GM12875 (cell line): Measurements from ENCODE around the gene NUP93.

Experiments used
- H3K4me3 ChIP-seq: one replicate; pipeline ENCODE4 v1.5.1; 2011; ENCODE audit warnings: low read depth, low read length, control low read depth
- CTCF ChIP-seq: IDR thresholded peaks from 2 replicates; pipeline ENCODE4 v1.5.1; 2011; ENCODE audit warnings: low read depth, mild to moderate bottlenecking, control low read depth, inconsistent platforms, low read length, moderate library complexity, borderline replicate concordance; ENCODE audit not compliant: insufficient read depth

Gene NUP93

DNA sequence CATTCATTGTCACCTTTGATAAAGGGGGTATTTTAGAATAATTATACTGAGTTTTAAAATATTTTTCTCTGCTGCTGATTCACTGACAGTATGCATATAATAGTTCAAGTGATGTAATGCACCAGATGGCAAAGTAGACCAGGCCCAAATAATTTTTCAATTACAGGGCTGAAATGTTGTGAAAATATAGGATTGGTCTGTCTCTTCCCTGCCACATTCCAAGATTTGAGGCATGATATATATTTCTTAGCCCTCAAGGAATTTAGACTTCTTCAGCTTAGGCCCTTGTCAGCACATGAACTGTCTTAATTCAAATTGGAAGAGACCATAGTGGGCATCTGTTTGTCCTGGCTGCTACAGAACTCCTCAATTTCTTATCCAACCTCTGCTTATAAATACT, 95.9 kb downstream of the NUP93 start:
- no peak for TF ChIP-seq CTCF
- H3K4me3 ChIP-seq = no peak overlapping the region

GRCh38 chr16:56828647-56829046, 98.7 kb downstream of the NUP93 start:
- no peak for TF ChIP-seq CTCF
- no peak overlapping the region for H3K4me3 ChIP-seq

GRCh38 chr16:56830669-56831068, 100.7 kb downstream of the NUP93 start:
- H3K4me3 ChIP-seq = no peak overlapping the region
- TF ChIP-seq CTCF = no peak

DNA sequence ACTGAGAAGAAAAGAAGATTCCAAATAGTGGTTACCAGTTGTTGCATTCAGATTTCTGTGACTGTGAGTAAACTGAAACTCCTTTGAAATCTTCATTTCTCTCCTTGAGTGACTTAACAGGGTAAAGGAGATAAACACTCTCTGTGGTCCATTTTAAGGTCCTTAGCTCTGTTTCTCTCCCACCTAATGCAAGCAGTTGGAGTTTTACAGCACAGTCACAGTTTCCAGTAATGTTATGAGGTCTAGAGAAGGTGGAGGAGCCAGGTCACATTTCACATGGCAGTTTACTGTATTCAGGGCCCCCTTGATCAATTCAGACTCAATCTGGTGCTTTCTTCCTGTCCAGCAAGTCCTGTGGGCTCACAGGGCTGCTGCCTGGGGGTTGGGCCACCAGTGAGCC, 102.8 kb downstream of the NUP93 start:
- no peak overlapping the region for H3K4me3 ChIP-seq
- TF ChIP-seq CTCF = no peak

DNA sequence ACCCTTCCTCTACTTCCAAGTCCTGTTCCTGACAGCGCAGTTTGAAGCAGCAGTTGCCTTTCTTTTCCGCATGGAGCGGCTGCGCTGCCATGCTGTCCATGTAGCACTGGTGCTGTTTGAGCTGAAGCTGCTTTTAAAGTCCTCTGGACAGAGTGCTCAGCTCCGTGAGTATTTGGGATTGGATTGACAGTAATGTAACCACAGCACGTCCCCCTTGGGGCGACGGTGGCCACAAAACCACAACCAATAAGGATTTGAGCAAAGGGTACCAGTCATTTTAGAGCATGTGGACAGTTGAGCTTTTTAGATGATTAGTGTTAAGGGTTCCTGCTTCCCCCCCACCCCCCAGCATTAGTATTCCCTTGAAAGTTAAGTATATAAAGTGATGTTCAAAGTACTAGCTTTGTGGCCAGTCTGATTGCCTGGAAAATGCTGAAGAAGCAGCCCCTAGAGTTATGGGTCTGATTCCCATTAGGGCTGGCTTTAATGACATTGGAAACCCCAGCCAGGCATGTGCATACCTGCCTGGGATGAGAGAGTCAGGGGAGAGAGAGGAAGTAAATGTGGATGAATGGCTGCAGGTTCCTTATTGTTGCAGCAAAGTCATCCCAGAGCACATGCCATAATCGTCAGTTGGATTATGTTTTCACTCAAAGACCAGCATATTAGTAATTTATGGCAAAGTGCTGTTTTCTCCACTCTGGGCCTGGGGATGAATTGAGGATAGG, 103.5 kb downstream of the NUP93 start:
- H3K4me3 ChIP-seq = no peak overlapping the region
- TF ChIP-seq CTCF = no peak

DNA sequence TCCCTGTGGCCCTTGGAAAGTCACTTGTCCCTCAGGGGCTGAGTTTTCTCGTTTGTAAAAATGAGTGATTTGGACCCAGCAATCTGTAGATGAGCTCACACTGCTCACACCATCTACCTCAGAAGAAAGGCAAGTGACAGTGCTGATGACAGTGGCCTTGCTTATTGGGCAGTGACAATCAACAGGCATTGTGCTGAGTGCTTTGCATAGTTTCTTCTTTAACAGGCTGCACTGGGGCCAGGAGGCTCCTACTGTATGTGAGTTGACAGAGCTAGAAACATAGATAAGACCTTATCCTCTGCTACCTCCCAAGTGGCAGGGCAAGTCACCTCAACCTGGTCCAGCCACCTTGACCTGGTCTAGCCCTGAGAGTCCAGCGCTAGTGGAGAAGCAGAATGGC, 105.4 kb downstream of the NUP93 start:
- no peak for TF ChIP-seq CTCF
- no peak overlapping the region for H3K4me3 ChIP-seq

DNA sequence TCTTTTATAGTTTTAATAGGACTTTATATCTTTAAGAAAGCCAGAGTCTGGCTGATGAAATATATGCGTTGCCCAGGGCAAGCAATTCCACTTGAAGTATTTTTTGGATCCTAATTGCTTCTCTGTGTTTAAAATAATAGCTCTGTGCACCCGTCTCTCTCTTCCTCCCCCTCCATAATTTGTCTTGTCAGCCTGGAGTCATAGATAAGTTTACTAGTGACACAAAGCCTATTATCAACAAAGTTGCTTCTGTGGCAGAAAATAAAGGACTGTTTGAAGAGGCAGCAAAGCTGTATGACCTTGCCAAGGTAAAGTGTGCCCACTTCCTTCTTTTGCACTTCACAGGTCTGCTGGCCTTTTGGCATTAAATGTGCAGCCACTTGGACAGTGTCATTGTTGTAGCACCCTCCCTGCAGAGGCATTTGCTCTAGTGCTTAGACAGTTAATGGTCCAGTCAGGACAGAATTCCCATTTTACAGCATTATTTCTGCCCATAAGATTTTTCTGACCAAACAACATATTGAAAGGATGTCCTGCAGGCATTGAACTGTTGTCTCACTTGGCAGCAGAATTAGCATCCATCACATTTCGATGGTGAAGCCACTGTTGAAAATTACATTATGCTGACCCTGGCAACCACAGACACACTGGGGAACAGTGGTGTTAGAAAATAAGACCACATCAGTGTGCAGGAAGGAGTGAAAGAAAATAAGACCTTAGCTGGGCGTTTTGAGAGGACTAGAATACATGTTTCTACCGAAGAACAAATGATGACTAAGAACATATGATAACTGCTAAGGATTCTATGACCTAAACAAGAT, 106.7 kb downstream of the NUP93 start:
- no peak for TF ChIP-seq CTCF

More for the DNA sequence above, 106.7 kb downstream of the NUP93 start:
- H3K4me3 ChIP-seq = no peak overlapping the region
